HG02678 (cell line): ENCODE data around the gene MDM2.

Experiments used
- ATAC-seq: cut with Tn5 transposase; IDR thresholded peaks from one replicate; pipeline ENCODE4 v1.9.1; 2021; ENCODE audit warnings: mild to moderate bottlenecking, moderate library complexity; ENCODE audit not compliant: unreplicated experiment

Gene MDM2

GRCh38 chr12:68807576-68808387, at the start of gene MDM2:
Gene MDM2 (plus strand): TSS chr12:68808177. CDS start chr12:68808478, 301 bp downstream.
- ATAC-seq: peak; percentile 73

- ATAC-seq: no peak
Measured at GRCh38 chr12:68759852-68760251, 48.1 kb upstream of the MDM2 start.

GRCh38 chr12:68760806-68761441, 47.1 kb upstream of the MDM2 start:
- no peak for ATAC-seq

- ATAC-seq: no peak
Measured at GRCh38 chr12:68761442-68761812, 46.5 kb upstream of the MDM2 start.

GRCh38 chr12:68761901-68762630, 45.9 kb upstream of the MDM2 start:
- no peak for ATAC-seq

GRCh38 chr12:68762691-68763090, 45.3 kb upstream of the MDM2 start:
- ATAC-seq: no peak

- no peak for ATAC-seq
Measured at GRCh38 chr12:68765696-68766095, 42.3 kb upstream of the MDM2 start.

GRCh38 chr12:68766646-68767045, 41.3 kb upstream of the MDM2 start:
- ATAC-seq: no peak

GRCh38 chr12:68767191-68767590, 40.8 kb upstream of the MDM2 start:
- ATAC-seq: no peak

- no peak for ATAC-seq
Measured at GRCh38 chr12:68768431-68768939, 39.5 kb upstream of the MDM2 start.

GRCh38 chr12:68769941-68770340, 38.0 kb upstream of the MDM2 start:
- no peak for ATAC-seq

- no peak for ATAC-seq
Measured at GRCh38 chr12:68771223-68771925, 36.6 kb upstream of the MDM2 start.

- ATAC-seq: peak; percentile 77
Measured at GRCh38 chr12:68772714-68773113, 35.3 kb upstream of the MDM2 start.

- no peak for ATAC-seq
Measured at GRCh38 chr12:68773582-68773981, 34.4 kb upstream of the MDM2 start.

GRCh38 chr12:68775121-68775630, 32.8 kb upstream of the MDM2 start:
- no peak for ATAC-seq

- ATAC-seq: no peak
Measured at GRCh38 chr12:68776976-68777610, 30.9 kb upstream of the MDM2 start.

GRCh38 chr12:68779280-68779679, 28.7 kb upstream of the MDM2 start:
- no peak for ATAC-seq

- ATAC-seq: no peak
Measured at GRCh38 chr12:68780731-68781130, 27.2 kb upstream of the MDM2 start.

GRCh38 chr12:68781728-68782127, 26.2 kb upstream of the MDM2 start:
- ATAC-seq: no peak

GRCh38 chr12:68784015-68784414, 24.0 kb upstream of the MDM2 start:
- ATAC-seq: no peak
